Medulla oblongata (tissue), 1 donor: ENCODE measurements around the gene EXOSC10.
A peak's percentile ranks its signal among the peaks of the same experiment; 100 is the strongest.

Source experiments
- DNase-seq: peaks from one replicate; pipeline ENCODE4 v3.0.0-alpha.2; 2015; ENCODE audit errors: extremely low spot score

The EXOSC10 gene

GRCh38 chr1:11099310-11100148, at the start of gene EXOSC10:
EXOSC10 (minus strand) TSS chr1:11099869; CDS start chr1:11099831, 38 bp downstream.
- peak; percentile 93 for DNase-seq

GRCh38 chr1:11147197-11147770, 47.6 kb upstream of the EXOSC10 start:
- no peak for DNase-seq

- no peak for DNase-seq
These were observed 46.1 kb upstream of the EXOSC10 start for GRCh38 chr1:11145741-11146140.

- DNase-seq, result no peak
These were observed 45.0 kb upstream of the EXOSC10 start for GRCh38 chr1:11144570-11145256.

GRCh38 chr1:11143907-11144306, 44.2 kb upstream of the EXOSC10 start:
- DNase-seq, result no peak

GRCh38 chr1:11143401-11143800, 43.7 kb upstream of the EXOSC10 start:
- DNase-seq, result no peak

- no peak for DNase-seq
These were observed 43.1 kb upstream of the EXOSC10 start for GRCh38 chr1:11142618-11143391.

GRCh38 chr1:11138952-11139351, 39.3 kb upstream of the EXOSC10 start:
- DNase-seq, result no peak

- DNase-seq, result no peak
These were observed 38.4 kb upstream of the EXOSC10 start for GRCh38 chr1:11138029-11138428.

GRCh38 chr1:11134898-11135266, 35.2 kb upstream of the EXOSC10 start:
- DNase-seq, result no peak

GRCh38 chr1:11134251-11134897, 34.7 kb upstream of the EXOSC10 start:
- DNase-seq, result no peak

GRCh38 chr1:11132563-11133293, 33.1 kb upstream of the EXOSC10 start:
- no peak for DNase-seq

- DNase-seq, result no peak
These were observed 32.1 kb upstream of the EXOSC10 start for GRCh38 chr1:11131816-11132215.

- no peak for DNase-seq
These were observed 30.7 kb upstream of the EXOSC10 start for GRCh38 chr1:11130406-11130805.

- DNase-seq, result no peak
These were observed 30.2 kb upstream of the EXOSC10 start for GRCh38 chr1:11129649-11130390.

- no peak for DNase-seq
These were observed 26.9 kb upstream of the EXOSC10 start for GRCh38 chr1:11126569-11126968.

GRCh38 chr1:11125931-11126330, 26.3 kb upstream of the EXOSC10 start:
- no peak for DNase-seq

GRCh38 chr1:11124965-11125364, 25.3 kb upstream of the EXOSC10 start:
- no peak for DNase-seq

GRCh38 chr1:11116318-11116717, 16.6 kb upstream of the EXOSC10 start:
- no peak for DNase-seq

GRCh38 chr1:11114966-11115365, 15.3 kb upstream of the EXOSC10 start:
- no peak for DNase-seq
